Activated CD4-positive, alpha-beta T cell treated with anti-CD3 and anti-CD28 coated beads, Interleukin-2, Interleukin-4, amounts not matched to agents 100 ng/mL and 50 ng/mL, durations not matched to agents 16 hours and 8 hours (primary cell): ENCODE data around the gene ABI3BP.

ENCODE experiments used
- DNase-seq: peaks from one replicate; pipeline ENCODE4 v3.0.0-alpha.2; 2020; ENCODE audit warnings: low spot score

Gene ABI3BP

DNA sequence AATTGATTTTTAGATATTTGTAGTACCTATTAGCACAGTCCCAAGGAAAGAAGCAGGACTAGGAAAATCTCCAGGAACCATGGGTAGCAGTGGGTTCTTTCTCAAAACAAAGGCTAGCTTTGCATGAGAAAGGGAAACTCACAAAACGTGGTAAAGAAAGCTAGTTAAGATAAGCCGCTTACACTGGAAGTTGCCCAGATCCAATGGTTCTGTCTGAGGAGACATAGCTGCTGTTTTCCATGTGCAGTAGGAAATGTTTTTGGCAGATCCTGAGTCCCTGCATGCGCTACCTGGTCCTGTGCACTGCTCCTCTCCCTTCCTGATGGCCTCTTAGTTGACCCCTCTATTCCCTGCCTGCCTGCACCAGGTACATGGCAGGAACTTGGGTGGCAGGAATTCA lies 223.5 kb downstream of the ABI3BP start:
- no peak for DNase-seq

DNA sequence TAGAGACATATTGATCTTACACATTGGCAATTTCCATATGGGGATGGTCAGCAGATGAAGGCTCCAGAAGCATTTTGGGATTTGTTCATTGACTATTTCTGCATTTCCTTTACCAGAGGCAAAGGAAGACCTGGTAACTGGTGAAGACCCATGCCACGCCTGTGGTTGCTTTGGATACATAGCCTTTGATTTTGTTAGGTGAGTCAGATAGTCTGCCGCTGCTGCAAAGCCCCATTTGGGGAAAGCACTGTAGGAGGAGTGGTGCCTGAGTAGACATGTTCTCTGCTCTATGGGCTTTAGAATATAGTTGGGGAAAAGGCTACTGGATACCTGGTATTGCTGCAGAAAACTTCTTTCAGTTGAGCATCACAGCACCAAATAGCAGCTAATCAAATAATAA lies 227.2 kb downstream of the ABI3BP start:
- DNase-seq = no peak

DNA sequence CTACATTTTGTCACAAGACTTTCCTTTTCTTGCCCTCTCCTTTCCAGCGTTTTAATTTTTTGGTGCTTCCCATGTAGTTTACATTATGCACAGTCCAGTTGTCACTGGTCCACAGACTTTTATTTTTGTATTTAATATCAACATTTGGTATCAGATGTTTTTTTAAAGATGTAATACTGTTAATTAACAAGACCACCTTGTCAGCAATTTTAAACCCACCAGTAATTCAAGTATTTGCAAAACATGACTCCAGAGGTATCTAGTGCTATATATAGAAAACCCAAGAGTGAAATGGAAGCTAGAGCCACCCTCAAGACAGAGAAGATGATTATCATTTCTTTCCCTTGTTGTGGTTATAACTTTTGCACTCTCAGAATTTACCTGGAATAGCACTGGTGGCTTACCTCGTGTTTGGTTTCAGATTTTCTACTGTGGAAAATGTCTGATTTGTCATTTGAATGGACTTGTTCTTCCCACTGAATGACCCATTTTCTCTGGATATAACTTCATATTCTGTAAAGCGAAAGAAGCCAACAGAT lies 227.7 kb downstream of the ABI3BP start:
- DNase-seq = no peak

GRCh38 chr3:100761951-100762350 lies 231.3 kb downstream of the ABI3BP start:
- no peak for DNase-seq

DNA sequence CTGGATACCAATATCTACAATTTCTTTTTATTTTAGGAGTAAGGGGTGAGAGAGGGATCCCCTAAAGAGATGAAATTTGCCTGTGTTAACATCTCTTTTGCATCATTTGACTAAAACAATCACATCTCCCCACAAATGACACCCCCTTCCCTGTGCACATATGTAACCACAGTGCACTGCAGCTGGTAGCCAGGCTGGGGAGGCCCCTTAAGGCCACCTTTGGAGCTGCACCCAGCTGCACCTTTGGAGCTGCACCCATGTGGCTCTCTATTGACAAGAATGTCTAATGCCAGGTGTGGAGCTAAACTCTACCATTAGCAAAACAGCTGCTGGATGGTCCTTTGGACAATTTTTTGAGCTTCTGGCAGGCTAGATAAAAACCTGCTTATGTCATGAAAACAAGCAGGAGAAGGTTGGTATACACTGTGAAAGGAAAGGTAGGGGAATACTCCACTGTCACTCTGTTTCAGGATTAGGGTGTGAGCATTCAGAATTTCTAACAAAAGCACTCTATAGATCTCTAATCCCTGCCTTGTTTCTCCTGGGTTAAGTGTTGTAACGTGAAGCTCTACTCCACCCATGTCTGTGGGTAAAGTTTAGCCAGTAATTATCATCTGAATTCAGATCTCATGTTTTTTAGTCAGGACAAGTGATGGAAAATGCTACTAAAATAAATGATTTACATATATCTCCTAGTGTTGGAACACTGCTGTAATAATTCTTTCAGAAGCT lies 231.8 kb downstream of the ABI3BP start:
- DNase-seq = no peak

DNA sequence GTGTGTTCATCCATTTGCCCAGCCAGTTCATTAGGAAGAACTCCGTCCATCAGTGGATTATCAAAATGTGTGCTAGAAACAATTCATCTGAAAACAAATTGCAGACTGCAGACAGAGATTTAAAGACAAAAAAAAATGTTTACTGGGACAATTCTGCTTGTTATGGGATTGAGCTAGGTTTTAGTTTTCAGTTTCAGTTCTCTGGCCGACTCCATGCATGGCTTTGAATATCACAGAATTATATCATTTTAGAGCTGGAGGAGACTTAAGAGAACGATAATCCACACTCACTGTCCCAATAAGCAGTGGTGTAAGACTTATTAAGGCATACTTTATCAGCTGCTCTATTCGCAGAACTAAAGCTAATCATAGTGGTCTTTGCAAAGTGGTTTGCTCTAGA lies 232.8 kb downstream of the ABI3BP start:
- DNase-seq = no peak

DNA sequence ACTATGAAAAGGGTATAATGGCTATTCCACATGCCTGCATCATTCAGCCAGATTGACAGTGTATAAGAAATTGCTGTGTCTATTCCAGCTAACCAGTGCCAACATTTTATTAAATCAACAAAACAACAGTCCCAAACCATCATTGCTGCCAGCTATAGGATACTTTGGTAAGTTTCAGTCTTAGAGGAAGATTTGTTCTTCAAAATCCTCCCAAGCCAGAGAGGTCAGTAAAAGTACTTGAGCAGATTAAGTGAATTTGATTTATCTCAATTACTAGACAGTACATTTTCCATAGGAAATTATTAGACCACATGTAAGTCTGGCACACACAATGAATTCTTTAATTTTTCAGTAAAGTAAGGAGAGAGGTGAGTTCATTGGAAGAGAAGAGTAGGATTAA lies 233.3 kb downstream of the ABI3BP start:
- no peak for DNase-seq

DNA sequence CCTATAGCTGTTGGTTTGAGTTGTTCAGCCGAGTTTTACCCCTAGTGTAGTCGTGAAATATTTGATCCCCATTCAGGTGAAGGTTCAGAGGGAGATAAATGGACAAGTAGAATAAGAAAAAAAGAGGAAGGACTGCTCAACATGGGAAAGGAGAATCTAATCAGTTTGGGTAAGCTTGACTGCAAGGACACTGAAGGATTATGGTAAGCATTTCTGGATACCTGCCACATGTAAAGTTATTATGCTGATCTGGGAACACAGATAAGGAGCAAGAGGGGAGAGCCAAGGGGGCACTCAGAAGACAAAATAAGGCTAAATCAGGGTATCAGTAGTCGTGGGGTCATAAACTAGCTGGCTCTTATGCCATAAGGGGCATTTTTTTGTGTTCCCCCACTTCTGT lies 234.1 kb downstream of the ABI3BP start:
- no peak for DNase-seq

DNA sequence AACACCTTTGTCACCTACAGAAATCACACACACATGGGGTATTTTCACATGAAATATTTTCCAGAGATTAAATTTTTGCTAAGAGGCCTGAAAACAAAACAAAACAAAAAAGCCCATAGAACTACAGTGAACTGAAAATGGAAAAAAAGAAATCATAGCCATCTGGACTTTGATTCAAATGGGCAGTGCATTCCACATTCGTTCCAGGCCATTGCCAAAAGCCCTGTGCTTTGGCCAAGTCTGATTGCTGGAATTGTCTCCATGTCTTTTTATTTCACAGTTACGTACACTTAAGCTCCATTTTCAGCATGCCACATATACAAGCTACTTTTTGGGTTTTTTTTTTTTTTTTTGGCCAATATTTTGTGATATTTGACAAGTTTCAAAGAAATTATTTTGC lies 236.8 kb downstream of the ABI3BP start:
- no peak for DNase-seq

- no peak for DNase-seq
Observed at GRCh38 chr3:100754563-100755334, 238.5 kb downstream of the ABI3BP start.

DNA sequence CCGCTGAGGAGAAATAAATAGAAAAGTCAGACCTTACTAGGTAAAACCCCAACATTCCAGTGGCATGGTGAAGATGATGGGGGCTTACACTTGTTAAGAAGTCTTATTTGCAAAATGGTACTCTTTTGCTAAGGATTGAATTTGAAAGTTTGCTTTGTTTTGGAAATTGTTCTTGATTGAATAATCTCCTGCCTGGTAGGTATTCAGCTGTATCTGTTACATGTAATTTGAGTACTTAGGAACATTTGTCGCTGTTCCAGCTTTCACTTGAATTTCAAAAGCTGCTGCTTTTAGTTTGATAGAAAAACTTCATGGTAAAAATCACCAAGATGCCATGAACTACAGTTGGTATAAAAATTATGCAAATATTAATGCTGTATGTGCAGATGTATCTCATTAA lies 239.4 kb downstream of the ABI3BP start:
- no peak for DNase-seq

GRCh38 chr3:100748967-100749366 lies 244.3 kb downstream of the ABI3BP start:
- DNase-seq = no peak

DNA sequence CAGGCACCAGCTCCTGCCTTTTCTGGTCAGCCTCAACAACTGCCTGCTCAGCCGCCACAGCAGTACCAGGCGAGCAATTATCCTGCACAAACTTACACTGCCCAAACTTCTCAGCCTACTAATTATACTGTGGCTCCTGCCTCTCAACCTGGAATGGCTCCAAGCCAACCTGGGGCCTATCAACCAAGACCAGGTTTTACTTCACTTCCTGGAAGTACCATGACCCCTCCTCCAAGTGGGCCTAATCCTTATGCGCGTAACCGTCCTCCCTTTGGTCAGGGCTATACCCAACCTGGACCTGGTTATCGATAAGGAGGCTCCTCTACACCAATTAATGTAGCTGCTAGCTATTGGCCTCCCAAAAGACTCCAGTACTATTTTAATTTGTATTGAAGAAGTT lies 245.0 kb downstream of the ABI3BP start:
- DNase-seq = no peak

DNA sequence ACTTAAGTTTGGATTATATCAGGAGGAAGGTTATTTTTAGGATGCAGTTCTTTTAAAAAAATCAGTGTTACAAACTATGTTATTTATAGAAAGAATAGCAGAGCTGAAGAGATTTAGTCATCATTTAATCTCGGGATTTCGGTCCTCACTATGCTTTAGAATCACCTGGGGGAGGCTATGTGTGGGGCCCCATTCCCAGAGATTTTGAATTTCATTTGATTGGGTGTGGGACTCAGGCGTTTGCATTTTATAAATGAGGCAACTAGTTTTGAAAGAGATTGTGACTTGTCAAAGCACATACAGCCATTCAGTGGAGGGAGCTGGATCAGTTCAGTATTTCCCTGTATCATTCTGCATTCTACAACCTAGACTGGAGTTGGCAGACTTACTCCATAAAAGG lies 247.1 kb downstream of the ABI3BP start:
- no peak for DNase-seq

DNA sequence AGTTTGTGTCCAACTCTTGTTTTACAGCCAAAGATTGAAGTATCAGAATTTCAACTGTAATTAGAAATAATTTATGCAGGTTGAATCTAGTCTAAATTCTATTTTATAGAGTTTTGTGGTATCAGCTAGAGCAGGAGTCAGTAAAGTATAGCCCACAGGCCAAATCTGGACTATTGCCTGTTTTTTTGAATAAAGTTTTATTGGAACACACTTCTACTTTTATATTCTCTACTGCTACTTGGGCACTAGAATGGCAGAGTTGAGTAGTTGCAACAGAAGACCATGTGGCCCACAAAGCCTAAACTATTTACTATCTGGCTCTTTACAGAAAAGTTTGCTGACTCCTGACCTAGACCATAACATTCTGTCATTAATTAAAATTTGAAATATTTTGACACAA lies 247.6 kb downstream of the ABI3BP start:
- DNase-seq = no peak

DNA sequence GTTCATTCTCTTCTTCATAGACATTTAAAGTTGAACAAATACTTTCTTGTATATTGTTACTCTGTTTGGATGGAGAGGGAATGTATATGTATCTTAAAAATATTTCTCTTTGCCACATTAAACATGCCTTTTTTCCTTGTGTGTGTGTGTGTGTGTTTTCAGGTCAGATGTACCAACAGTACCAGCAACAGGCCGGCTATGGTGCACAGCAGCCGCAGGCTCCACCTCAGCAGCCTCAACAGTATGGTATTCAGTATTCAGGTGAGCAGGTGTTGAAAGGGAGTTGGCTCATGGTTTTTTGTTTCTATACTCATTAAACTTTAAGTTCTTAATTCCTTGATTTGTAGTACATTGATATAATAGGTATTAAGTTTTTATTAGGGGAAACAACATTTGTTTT lies 248.6 kb downstream of the ABI3BP start:
- DNase-seq = no peak

DNA sequence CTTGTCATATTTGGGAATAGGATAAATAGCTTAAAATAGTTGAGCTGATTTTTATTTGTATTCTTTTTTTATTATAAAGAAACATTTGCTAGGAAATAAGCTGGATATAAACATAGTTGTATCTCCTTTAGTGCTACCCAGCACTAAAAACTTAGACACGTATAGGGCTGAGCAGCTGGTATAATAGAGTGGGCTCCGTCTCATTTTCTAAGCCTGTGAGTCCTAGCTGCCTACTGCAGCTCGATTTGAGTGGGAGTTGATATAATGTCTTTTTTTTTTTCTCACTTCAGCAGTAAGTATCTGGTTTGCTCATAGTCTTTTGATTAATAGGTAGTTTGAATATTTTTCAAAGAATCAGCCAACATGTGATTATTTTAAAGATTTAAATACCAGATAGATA lies 249.7 kb downstream of the ABI3BP start:
- no peak for DNase-seq

- DNase-seq = peak; percentile 40
Observed at GRCh38 chr3:100740207-100740606, 253.0 kb downstream of the ABI3BP start.

GRCh38 chr3:100737334-100737733 lies 255.9 kb downstream of the ABI3BP start:
- DNase-seq = no peak

DNA sequence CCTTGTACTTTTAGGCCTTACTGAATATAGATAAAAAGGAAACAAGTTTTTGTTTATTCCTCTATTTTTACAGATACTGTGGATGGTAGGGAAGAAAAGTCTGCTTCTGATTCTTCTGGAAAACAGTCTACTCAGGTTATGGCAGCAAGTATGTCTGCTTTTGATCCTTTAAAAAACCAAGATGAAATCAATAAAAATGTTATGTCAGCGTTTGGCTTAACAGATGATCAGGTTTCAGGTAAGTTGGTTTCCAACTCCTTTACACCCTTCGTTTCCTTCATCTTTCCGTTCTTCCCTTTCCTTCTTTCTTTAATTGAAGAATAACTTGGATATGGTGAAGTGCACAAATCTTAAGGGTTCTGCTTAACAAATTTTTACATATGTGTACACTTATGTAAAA lies 260.8 kb downstream of the ABI3BP start:
- no peak for DNase-seq

GRCh38 chr3:100730524-100730923 lies 262.7 kb downstream of the ABI3BP start:
- DNase-seq = no peak

- peak; percentile 3 for DNase-seq
Observed at GRCh38 chr3:100726706-100727105, 266.5 kb downstream of the ABI3BP start.

GRCh38 chr3:100725935-100726513 lies 267.2 kb downstream of the ABI3BP start:
- DNase-seq = no peak
